ENCODE measurements around the gene AP2A2. TPM values are rescaled to one million over a fixed set of nuclear protein-coding genes. Genes with fewer than 3 reads are reported as not detected.
"Not testable (repeated sequence)": the region's sequence is repeated elsewhere in the genome, so short reads cannot be mapped to it uniquely, and the experiment has no call there.

Gene AP2A2
- total RNA-seq, 1 experiment from 2014 or later: 123 TPM

GRCh38 chr11:959027-959426 is 33.4 kb downstream of the AP2A2 start:
- Histone ChIP-seq H3K27ac (ENCODE audit: low read length) (no peak overlapping the region), H3K4me1 (ENCODE audit: control insufficient read depth, insufficient read depth, low read length) (peaks cover 3% of the 10 kb centered on the region; the same call in 1 of the 2 replicates), H3K27me3 (ENCODE audit: control insufficient read depth, insufficient read depth, low read length) (no peaks in the 10 kb centered on the region), H3K4me3 (ENCODE audit: low read depth in 2 of 2, low read length in 2 of 2) (no peak overlapping the region), H3K36me3 (ENCODE audit: control insufficient read depth, insufficient read depth, low read length) (peaks cover 5% of the 10 kb centered on the region), H3K9me3 (ENCODE audit: control insufficient read depth, insufficient read depth, low read depth, low read length) (no peaks in the 10 kb centered on the region)
- POLR2A ChIA-PET: interaction anchor here (0.9 kb wide), 1 partner anchor 13 kb away, joined by 3 read pairs; no protein-coding TSS in a partner anchor
- in situ Hi-C loops (cut with HindIII; ENCODE audit: low pct_unique_long_range_greater_than_20kb, low sequenced_read_pairs): no loop called here
- no TSS peak for BruUV-seq (replicated peaks)
- intact Hi-C loops (cut with micrococcal nuclease; ENCODE audit: unreplicated experiment): no loop called here
- TF ChIP-seq SIN3A (IDR thresholded peaks at IDR 0.05; ENCODE audit: borderline replicate concordance, insufficient read depth, low read depth, low read length) (no peak), CTCF (IDR thresholded peaks at IDR 0.05) (no peak), REST (IDR thresholded peaks at IDR 0.05; ENCODE audit: insufficient read depth in 1 of 2, low read depth in 2 of 2, low read length in 1 of 2) (no peak), POLR2AphosphoS5 (IDR thresholded peaks at IDR 0.05; ENCODE audit: low read depth, low read length) (no peak), TCF7L2 (IDR thresholded peaks at IDR 0.05; ENCODE audit: low read depth, low read length) (no peak)
- ATAC-seq: no peak
- no peak for DNase-seq (ENCODE audit: low read depth, low spot score)
- CTCF ChIA-PET: no interaction called here

- DNase-seq (ENCODE audit: low read depth, low spot score) (no peak), ATAC-seq (no peak)
- ChIA-PET POLR2A (interaction anchor here (0.9 kb wide), 1 partner anchor 13 kb away, joined by 3 read pairs; no protein-coding TSS in a partner anchor), CTCF (no interaction called here)
- Histone ChIP-seq H3K4me1 (ENCODE audit: control insufficient read depth, insufficient read depth, low read length) (peaks cover 2% of the 10 kb centered on the region; the same call in 1 of the 2 replicates), H3K9me3 (ENCODE audit: control insufficient read depth, insufficient read depth, low read depth, low read length) (no peaks in the 10 kb centered on the region), H3K4me3 (ENCODE audit: low read depth in 2 of 2, low read length in 2 of 2) (no peak overlapping the region), H3K27me3 (ENCODE audit: control insufficient read depth, insufficient read depth, low read length) (no peaks in the 10 kb centered on the region), H3K27ac (ENCODE audit: low read length) (no peak overlapping the region), H3K36me3 (ENCODE audit: control insufficient read depth, insufficient read depth, low read length) (peaks cover 5% of the 10 kb centered on the region)
- intact Hi-C loops (cut with micrococcal nuclease; ENCODE audit: unreplicated experiment) (no loop called here), in situ Hi-C loops (cut with HindIII; ENCODE audit: low pct_unique_long_range_greater_than_20kb, low sequenced_read_pairs) (no loop called here)
- no peak for TF ChIP-seq TCF7L2 (IDR thresholded peaks at IDR 0.05; ENCODE audit: low read depth, low read length)
- no peak for TF ChIP-seq CTCF (IDR thresholded peaks at IDR 0.05)
- TF ChIP-seq POLR2AphosphoS5 (IDR thresholded peaks at IDR 0.05; ENCODE audit: low read depth, low read length): no peak
- TF ChIP-seq REST (IDR thresholded peaks at IDR 0.05; ENCODE audit: insufficient read depth in 1 of 2, low read depth in 2 of 2, low read length in 1 of 2): no peak
- TF ChIP-seq SIN3A (IDR thresholded peaks at IDR 0.05; ENCODE audit: borderline replicate concordance, insufficient read depth, low read depth, low read length): no peak
- no TSS peak for BruUV-seq (replicated peaks)
Measured at GRCh38 chr11:959608-960007, 33.9 kb downstream of the AP2A2 start.

- H3K27ac ChIP-seq (ENCODE audit: low read length); ATAC-seq; H3K4me3 ChIP-seq (ENCODE audit: low read depth in 2 of 2, low read length in 2 of 2); H3K36me3 ChIP-seq (ENCODE audit: control insufficient read depth, insufficient read depth, low read length); BruUV-seq (replicated peaks); intact Hi-C loops (cut with micrococcal nuclease; ENCODE audit: unreplicated experiment); H3K4me1 ChIP-seq (ENCODE audit: control insufficient read depth, insufficient read depth, low read length); CTCF ChIA-PET; POLR2A ChIA-PET; DNase-seq (ENCODE audit: low read depth, low spot score); in situ Hi-C loops (cut with HindIII; ENCODE audit: low pct_unique_long_range_greater_than_20kb, low sequenced_read_pairs); H3K9me3 ChIP-seq (ENCODE audit: control insufficient read depth, insufficient read depth, low read depth, low read length); H3K27me3 ChIP-seq (ENCODE audit: control insufficient read depth, insufficient read depth, low read length): not testable (repeated sequence)
Measured at GRCh38 chr11:961310-961920, 35.7 kb downstream of the AP2A2 start.
